Urothelium cell line (cell line): ENCODE results near the gene LSAMP.
"Not testable (repeated sequence)": the region's sequence is repeated elsewhere in the genome, so short reads cannot be mapped to it uniquely, and the experiment has no call there.

ENCODE experiments used
- DNase-seq: peaks from one replicate; pipeline ENCODE4 v3.0.0; 2011; ENCODE audit warnings: low spot score, mixed read lengths
- FAIRE-seq: peaks from 2 replicates; lab custom pipeline; 2011; peaks lifted over from hg19 to GRCh38; lab: Jason Lieb, UNC

Gene LSAMP

GRCh38 chr3:115862099-115862498 is 583.2 kb downstream of the LSAMP start:
- DNase-seq: no peak
- no peak for FAIRE-seq

- no peak for FAIRE-seq
Observed at GRCh38 chr3:115861166-115861733, 584.0 kb downstream of the LSAMP start.

GRCh38 chr3:115860766-115861165 is 584.5 kb downstream of the LSAMP start:
- DNase-seq (no peak), FAIRE-seq (no peak)

More at GRCh38 chr3:115861166-115861733, 584.0 kb downstream of the LSAMP start:
- DNase-seq: no peak

GRCh38 chr3:115859002-115859807 is 586.1 kb downstream of the LSAMP start:
- FAIRE-seq: no peak

GRCh38 chr3:115857518-115858136 is 587.7 kb downstream of the LSAMP start:
- FAIRE-seq: no peak
- no peak for DNase-seq

More at GRCh38 chr3:115859002-115859807, 586.1 kb downstream of the LSAMP start:
- no peak for DNase-seq

GRCh38 chr3:115855911-115856310 is 589.4 kb downstream of the LSAMP start:
- FAIRE-seq (no peak), DNase-seq (no peak)

- DNase-seq (no peak), FAIRE-seq (no peak)
Observed at GRCh38 chr3:115853104-115853503, 592.2 kb downstream of the LSAMP start.

GRCh38 chr3:115852278-115852677 is 593.0 kb downstream of the LSAMP start:
- no peak for FAIRE-seq
- DNase-seq: no peak

GRCh38 chr3:115851571-115851970 is 593.7 kb downstream of the LSAMP start:
- FAIRE-seq (no peak), DNase-seq (no peak)

- FAIRE-seq: no peak
- no peak for DNase-seq
Observed at GRCh38 chr3:115848641-115849040, 596.6 kb downstream of the LSAMP start.

- DNase-seq (no peak), FAIRE-seq (no peak)
Observed at GRCh38 chr3:115845986-115846385, 599.3 kb downstream of the LSAMP start.

- FAIRE-seq: peak; percentile 27
- not testable (repeated sequence) for DNase-seq
Observed at GRCh38 chr3:115844729-115845128, 600.6 kb downstream of the LSAMP start.

- no peak for FAIRE-seq
- DNase-seq: no peak
Observed at GRCh38 chr3:115843206-115843605, 602.1 kb downstream of the LSAMP start.

GRCh38 chr3:115839246-115839645 is 606.0 kb downstream of the LSAMP start:
- no peak for FAIRE-seq
- no peak for DNase-seq

GRCh38 chr3:115838786-115839185 is 606.5 kb downstream of the LSAMP start:
- DNase-seq (no peak), FAIRE-seq (no peak)

- peak; percentile 21 for DNase-seq
- no peak for FAIRE-seq
Observed at GRCh38 chr3:115836944-115837343, 608.3 kb downstream of the LSAMP start.

- DNase-seq: no peak
- no peak for FAIRE-seq
Observed at GRCh38 chr3:115835946-115836345, 609.3 kb downstream of the LSAMP start.

GRCh38 chr3:115834068-115834467 is 611.2 kb downstream of the LSAMP start:
- FAIRE-seq: no peak
- DNase-seq: peak; percentile 50

GRCh38 chr3:115833074-115833473 is 612.2 kb downstream of the LSAMP start:
- DNase-seq: no peak
- FAIRE-seq: no peak

GRCh38 chr3:115832265-115832664 is 613.0 kb downstream of the LSAMP start:
- DNase-seq (no peak), FAIRE-seq (no peak)

GRCh38 chr3:115831864-115832263 is 613.4 kb downstream of the LSAMP start:
- FAIRE-seq: no peak
- no peak for DNase-seq
